HG03196 (cell line): ENCODE results near the gene OCA2.

Experiments used
- ATAC-seq: cut with Tn5 transposase; IDR thresholded peaks from one replicate; pipeline ENCODE4 v1.9.1; 2021; ENCODE audit not compliant: unreplicated experiment

Gene OCA2

DNA sequence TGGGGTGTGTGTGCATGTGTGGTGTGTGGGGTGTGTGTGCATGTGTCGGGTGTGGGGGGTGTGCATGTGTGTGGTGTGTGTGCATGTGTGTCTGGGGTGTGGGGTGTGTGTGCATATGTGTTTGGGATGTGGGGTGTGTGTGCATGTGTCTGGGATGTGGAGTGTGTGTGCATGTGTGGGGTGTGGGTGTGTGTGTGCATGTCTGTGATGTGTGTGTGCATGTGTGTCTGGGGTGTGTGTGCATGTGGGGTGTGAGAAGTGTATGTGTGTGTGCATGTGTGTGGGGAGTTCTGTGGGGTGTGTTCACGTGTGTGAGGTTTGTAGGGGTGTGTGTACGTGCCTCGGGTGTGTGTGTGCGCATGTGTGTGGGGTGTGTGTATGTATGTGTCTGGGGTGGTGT is 6.7 kb upstream of the OCA2 start:
- no peak for ATAC-seq

DNA sequence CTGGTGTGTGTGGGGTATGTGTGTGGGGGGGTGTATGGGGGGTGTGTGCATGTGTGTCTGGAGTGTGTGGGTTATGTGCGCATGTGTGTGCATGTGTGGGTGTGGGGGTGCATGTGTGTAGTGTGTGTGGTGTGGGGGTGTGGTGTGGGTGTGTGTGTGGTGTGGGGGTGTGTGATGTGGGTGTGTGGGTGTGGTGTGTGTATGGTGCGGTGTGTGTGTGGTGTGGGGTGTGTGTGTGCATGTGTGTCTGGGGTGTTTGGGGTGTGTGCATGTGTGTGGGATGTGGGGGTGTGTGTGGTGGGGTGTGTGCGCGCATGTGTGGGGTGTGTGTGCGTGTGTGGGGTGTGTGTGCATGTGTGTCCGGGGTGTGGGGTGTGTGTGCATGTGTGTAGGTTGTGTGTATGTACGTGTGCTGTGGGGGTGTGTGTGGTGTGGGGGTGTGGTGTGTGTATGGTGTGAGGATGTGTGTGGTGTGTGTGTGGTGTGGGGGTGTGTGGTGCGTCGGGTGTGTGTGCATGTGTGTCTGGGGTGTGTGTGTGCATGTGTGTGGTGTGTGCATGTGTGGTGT is 6.2 kb upstream of the OCA2 start:
- ATAC-seq = no peak

DNA sequence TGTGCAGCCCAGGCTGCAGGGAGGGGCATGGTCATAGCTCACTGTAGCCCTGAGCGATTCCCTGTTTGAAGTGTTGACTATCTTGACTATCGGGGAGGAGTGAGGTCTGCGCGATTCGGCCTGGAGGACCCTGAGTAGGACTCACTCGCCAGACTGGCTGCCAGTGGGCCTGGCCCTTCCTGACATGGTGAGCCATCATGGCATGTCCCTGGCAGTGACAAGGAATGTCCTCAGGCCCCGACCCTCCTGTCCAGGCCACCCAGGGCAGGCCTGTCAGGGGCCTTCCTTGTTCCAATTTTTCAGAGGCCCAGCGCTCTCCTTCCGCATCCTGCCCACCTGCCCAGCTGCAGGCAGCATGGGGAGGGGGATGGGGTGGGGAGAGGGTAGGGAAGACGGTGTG is 5.2 kb upstream of the OCA2 start:
- no peak for ATAC-seq

DNA sequence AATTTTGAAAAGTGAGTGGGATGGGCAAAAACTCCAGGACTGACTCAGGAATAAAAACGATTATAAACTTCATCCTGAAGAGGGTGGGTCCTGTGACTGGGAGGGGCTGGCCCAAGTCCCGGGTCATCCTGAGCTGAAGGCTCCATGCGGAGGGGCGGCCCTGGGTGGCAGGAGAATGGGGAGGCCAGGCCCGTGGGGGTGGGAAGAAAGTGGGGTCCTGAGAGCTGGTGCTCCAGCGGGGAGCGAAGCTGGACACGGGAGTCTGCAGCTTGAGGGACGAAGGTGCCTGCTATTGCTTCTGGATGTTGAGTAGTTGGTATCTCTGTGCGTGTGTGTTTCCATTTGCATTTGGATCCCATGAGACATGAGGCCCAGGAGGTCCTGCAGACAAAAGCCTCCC is 4.7 kb upstream of the OCA2 start:
- ATAC-seq = no peak

DNA sequence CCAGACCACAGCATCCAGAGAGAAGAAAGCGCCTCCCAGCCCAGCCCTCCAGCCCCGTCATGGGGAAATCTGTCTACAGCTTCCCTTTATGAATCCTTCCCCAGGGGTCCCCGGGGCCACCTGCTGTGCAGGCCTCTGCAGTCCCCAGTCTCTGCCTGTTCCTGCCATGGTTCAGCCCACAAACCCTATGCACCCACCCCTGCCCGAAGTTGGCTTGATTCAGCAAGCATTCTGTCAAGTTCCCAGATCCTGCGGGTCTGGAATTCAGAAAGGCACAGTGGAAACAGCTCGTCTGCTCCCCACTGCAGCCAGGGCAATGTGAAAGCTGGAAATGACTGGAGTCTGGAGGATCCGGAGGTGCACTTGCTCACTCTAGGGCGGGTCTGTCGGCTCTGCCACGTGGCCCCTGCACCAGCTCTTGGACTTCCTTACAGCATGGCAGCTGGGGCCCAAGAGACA is 2.9 kb upstream of the OCA2 start:
- no peak for ATAC-seq

DNA sequence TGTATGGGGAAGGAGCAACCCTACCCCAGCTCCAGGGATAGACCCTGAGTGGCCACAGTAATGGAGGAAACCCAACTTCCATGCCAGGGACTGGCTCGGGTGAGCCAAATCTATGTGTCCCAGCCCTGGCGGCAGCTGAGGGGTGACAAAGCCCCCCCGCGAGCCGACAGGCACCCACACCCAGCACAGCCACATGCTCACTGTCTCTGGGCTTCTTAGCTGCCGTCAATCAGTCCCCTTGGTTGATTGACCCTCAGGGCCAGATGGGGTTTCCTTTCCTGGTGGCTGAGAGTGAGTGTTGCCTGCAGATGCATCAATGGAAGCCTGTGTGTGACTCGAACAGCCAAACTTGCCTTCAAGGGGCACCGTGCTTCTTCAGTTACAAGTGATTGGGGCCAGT is 2.1 kb upstream of the OCA2 start:
- no peak for ATAC-seq

DNA sequence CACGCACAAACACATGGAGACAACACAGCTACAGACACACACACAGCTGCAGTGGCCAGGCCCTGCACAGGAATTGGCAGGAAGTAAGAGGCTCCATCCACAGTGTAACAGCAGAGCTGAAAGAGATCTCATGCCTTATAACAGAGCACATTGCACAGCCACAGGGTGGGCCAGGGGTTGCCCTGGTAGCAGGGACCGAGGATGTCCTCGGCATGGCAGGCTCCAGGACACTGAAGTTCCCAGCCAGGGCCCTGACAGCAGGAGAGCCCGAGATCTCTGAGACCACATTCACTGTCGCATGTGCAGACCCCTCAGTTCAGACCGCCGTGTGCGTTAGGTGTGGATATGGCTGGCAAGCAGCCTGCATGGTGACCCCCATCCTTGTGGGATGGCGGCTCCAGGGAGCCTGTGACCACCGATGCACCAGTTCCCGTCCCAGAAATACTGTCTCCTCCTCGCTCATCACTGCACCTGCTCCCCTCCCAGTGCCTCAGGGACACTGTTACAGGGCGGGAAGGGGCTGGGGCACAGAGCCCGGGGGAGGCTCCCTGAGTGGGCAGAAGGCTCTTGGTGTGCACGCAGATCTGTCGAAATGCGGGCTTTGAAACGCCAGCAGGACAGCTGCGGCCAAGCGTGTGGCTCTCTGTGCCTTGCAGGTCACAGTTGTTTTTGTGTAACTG is 1.5 kb upstream of the OCA2 start:
- no peak for ATAC-seq

DNA sequence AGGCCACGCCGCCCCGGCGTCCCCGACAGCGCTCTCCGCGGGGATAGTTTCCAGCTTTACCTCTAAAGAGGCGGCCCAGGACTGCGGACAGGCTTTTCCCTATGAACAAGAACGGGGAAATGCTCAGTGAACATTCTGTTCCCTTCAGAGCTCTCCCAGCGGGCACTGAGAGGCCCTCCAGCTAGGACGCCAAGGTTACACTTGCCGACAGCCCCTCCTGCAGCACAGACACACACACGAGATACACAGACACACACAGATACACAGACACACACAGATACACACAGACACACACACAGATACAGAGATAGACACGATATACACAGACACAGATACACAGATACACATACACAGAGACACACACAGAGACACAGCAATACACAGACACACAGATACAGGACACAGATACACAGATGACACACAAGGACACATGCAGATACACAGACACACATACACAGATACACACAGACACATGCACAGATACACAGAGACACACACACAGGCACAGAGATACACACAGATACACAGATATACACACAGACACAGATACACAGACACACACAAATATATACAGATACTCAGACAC is 533 bp upstream of the OCA2 start:
- no peak for ATAC-seq

DNA sequence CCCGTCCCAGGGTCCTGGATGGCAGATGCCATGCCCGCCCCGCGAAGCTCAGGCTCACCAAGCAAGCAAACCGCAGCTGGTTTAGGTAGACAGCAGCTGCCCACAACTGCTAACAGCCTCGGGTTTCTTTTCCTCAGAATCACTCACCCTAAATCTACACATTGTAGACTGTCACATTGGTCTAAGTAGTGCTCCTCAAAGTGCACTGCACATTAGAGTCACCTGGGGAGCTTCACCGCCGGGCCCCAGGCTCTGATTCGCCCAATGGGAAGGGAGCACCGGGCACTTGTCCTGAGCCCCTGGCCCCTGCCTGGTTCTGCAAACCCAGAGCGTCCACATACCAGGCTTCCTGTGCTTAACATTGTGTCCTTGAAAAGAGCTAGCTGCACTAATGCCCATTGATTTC is 752 bp downstream of the OCA2 start:
- ATAC-seq = no peak

DNA sequence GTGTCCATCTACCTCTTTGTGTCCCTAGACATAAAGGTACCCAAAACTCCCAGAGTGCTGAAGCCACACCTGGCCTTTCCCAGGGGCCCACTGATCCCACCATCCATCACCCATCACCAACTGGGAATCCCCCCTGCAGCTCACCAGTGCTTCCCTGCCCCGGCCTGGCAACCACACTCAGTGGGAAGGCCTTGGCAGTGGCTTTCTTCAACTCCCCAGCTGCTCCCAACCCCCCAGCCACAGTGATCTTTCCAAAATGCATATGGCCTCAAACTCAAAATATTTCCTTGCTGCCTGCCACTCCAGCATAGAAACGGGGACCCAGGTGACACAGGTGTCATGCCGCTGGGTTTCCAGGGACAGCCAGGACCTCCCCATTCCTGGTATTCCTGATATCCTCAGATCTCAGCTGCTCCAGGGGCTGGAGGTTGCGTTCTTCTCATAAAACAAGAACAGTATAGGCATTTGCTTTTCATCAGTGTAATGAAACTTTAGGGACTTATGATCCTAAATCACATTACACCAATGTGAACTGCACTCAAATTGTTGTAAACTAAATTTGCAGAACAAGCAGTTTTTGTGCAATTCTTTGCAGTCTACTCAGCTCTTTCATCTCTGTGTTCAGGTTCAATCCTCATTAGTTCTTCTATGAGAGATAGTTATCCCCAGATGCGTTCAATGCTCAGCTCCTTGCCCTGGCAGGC is 1.3 kb downstream of the OCA2 start:
- ATAC-seq = no peak

DNA sequence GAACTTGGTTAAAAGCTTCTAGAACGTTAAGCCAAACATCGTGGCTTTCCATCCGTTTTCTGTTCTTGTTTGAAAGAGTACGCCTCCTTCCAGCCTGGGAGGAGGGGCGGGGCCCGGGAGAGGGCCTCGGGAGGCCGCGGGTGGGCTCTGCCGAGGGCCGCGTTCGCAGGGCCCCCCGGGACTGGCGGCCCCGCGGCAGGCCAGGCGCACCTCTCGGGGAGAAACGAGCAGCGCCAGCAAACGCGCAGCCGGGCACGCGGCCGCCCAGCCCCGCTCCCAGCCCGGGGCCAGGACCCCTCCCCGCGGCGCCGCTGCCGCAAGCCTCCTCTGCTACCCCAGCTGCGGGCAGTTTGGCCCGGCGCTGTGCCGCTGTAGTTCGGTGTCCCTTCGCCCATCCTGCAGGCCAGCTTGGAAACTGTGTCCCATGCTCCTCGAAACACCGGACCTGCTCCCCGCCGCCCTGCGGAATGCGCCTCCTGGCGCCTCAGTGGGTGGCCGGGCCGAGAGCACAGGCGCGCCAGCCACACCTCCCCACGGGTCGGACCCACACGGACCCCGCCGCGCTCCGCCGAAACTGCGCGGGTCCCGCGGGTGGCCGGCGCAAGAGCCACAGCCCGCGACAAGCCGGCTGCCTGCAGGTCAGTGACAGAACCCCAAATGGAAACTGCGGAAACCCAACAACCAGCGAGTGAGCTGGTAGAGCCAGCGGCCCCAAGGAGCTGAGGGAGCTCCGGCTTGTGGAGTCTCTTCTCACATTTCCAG is 2.3 kb downstream of the OCA2 start:
- no peak for ATAC-seq

DNA sequence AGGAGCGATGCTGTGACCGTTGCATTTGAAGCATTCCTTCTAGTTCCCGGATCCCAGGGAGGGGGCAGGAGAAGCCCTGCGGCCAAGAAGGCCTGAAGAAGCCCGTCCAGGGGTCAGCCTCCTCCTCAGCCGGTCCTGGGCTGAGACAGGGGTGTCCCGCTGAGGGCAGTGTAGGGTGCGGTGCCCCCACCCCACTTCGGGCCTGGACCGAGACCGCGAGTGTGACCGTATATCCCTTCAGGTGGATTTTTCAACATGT is 2.8 kb downstream of the OCA2 start:
- no peak for ATAC-seq

DNA sequence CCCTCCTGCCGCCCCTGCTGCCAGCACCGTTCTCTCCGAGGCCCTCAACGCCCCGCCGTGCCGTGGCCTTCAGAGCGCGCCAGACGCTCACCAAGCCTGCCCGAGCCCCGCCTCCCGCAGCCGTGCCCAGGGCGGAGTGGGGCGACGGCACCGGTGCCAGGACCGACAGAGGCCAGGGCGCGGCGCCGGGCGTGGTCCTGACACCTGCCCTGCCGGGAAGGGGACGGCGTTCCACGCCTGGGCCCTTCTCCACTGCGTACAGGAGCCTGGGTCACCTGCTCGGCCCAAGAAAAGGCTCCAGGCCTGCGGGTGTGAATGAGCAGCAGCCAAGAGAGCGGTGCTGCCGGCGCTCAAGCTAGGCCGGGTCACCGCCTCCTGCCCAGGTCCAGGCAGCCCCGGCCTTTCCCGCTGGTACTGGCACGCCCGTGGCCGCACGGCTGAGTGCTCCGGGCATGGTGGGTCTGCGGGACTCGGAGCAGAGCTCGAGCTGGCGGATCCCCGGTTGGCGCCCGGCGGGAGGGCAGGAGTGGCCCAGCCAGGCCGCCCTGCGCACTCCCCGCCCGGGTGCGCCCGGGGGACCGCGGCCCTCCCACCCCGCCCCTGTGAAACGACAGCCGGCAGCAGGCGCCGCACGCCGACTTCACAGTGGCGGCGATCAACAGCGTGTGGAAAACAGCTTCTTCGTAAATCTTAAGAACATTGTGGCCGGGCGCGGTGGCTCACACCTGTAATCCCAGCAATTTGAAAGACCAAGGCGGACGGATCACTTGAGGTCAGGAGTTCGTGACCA is 4.2 kb downstream of the OCA2 start:
- ATAC-seq = no peak

DNA sequence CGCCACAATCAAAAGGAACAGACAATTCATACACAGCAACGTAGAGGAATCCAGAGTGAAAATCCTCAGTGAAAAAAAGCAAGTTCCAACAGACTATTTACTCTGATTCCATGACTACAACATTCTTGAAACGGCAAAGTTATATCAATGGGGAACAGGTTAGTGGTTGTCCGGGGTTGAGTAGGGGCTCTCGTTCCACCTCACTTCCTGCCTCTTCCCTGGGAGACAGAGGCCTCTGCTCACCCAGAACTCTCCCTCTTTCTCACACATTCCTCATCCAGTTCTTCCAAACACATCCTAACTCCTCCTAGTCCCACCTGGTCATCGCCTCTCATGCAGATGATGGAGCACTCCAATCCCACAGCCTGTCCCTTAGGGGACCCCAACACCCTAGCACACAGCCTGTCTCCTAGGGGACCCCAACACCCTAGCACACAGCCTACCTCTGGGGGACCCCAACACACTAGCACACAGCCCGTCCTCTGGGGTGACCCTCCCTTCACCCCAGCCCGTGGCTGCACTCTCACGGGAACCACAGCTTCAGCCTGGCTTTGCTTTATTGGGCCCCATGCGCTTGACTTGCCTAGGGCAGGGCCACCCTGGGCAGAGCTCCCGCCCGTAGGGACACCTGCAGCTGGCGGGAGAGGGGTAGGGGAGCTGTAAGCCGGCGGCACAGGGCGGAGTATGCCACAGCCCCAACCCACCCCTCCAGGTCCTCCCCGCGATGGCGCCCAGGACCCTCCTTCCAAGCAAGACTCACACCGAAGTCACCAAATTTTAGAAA is 5.2 kb downstream of the OCA2 start:
- ATAC-seq = no peak

DNA sequence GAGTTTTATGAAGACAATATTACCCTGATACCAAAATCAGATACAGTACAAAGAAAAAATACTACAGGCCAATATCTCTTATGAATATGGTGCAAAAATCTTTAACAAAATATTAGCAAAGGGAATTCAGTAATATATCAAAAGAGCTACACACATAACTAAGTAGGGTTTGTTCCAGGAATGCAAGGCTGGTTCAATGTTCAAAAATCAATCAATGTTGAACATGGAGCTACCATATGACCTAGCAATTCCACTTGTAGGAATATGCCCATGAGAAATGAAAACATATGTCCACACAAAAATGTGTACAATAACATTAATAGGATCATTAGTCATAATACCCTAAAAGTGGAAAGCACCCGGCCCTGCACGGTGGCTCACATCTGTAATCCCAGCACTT is 7.8 kb downstream of the OCA2 start:
- no peak for ATAC-seq

DNA sequence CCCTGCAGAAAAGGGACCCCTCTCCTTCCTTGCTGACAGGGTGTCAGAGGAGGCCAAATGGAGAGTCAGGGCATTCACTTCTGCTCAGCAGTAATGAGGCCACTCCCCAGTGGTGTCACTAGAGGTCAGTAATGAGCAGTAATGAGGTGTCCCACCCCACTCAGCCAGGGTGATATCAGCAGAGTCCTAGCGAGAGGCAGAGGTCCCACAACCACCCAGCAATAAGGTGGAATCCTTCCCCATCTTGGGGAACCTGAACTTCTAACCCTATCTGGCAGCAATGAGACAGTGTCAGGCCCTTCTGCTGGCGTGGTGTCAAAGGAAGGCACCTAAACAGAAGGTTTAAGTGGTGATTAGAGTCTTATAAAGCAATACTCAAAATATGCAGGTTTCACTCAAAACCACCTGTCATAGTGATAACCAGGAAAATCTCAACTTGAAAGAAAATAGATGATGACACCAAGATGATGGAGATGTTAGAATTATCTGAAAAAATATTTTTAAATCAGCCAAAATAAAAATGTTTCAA is 12.9 kb downstream of the OCA2 start:
- peak; percentile 96 for ATAC-seq

DNA sequence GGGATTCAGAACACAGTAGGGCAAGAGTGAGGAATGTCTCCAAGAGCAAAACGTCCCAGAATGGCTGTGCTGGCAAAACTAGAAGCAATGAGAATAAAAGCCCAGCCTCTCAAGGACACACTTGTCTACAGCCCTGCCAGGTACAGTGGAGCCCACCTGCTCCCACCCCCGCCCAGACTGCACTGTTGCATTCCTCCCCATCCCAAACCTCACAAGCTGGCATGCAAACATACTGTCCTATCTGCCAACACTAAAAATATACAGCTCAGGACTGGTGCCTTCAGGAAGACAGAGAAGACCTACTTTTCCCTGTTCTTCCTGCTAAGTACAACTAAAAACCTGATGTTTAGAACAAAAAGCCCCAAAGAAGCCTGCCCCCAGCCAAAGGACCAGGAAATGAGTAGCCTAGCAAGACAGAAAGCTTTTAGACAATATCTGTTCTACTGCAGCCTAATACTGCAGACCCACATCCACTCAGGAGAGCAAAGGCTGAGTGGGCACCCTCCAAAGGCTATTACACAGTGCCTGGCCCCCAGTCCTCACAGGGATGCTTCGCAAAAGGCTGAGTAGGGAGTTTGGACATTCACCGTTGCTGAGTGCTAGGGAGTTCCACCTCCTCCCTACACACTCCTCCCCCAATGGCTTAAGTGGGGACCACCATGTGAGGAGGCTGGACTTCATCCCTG is 13.5 kb downstream of the OCA2 start:
- no peak for ATAC-seq

DNA sequence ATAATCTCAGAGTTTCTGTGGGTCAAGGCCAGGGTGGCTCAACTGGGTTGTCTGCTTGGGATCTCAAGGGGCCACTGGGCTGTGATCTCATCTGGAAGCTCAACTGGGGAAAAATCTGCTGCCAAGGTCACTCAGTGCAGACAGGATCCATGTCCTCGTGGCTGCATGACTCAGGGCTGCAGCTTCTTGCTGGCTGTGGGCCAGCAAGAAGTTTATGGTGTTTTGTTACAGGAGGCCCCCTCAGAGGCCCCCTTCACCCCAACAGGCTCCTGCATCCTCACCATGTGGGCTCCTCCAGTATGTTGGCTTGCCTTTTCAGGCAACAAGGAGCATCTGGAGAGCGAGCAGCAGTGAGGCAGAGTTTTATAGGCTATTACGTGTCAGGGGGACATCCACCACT is 14.6 kb downstream of the OCA2 start:
- no peak for ATAC-seq
